GM23248 (cell line): ENCODE measurements around the gene CISH. TPM values are rescaled to one million over a fixed set of nuclear protein-coding genes. Genes with fewer than 3 reads are reported as not detected.
A peak's percentile ranks its signal among the peaks of the same experiment; 100 is the strongest.

Experiments
- DNase-seq: peaks from one replicate; pipeline ENCODE4 v3.0.0-alpha.2; 2015
- H2AFZ ChIP-seq: fragments of 200-600 bp; sonication (generic); 2 replicates; pipeline ENCODE4 v1.6.1; 2016; ENCODE audit warnings: antibody characterized with exemption
- H3F3A ChIP-seq: fragments of 200-600 bp; sonication (generic); 2 replicates; pipeline ENCODE4 v1.6.1; 2016; ENCODE audit warnings: mild to moderate bottlenecking, antibody characterized with exemption, mixed run types; ENCODE audit not compliant: insufficient read depth
- H3K27ac ChIP-seq: fragments of 200-600 bp; sonication (generic); 2 replicates; pipeline ENCODE4 v1.5.1; 2016; ENCODE audit warnings: mild to moderate bottlenecking
- H3K27me3 ChIP-seq: fragments of 200-600 bp; sonication (generic); replicated peaks from 2 replicates; pipeline ENCODE4 v1.6.1; 2016; ENCODE audit warnings: mild to moderate bottlenecking; ENCODE audit not compliant: insufficient read depth
- H3K36me3 ChIP-seq: fragments of 200-600 bp; sonication (generic); 2 replicates; pipeline ENCODE4 v1.6.1; 2016; ENCODE audit warnings: low read depth, mild to moderate bottlenecking
- H3K4me1 ChIP-seq: fragments of 200-600 bp; sonication (generic); 2 replicates; pipeline ENCODE4 v1.6.1; 2016; ENCODE audit warnings: mild to moderate bottlenecking; ENCODE audit not compliant: insufficient read depth
- H3K4me2 ChIP-seq: fragments of 200-600 bp; sonication (generic); one replicate; pipeline ENCODE4 v1.6.1; 2016; ENCODE audit warnings: mild to moderate bottlenecking; ENCODE audit not compliant: unreplicated experiment
- H3K4me3 ChIP-seq: fragments of 200-600 bp; sonication (generic); 2 replicates; pipeline ENCODE4 v1.5.1; 2016; ENCODE audit warnings: mild to moderate bottlenecking
- H3K79me2 ChIP-seq: fragments of 200-600 bp; sonication (generic); 2 replicates; pipeline ENCODE4 v1.6.1; 2016; ENCODE audit warnings: mild to moderate bottlenecking; ENCODE audit not compliant: insufficient read depth
- H3K9ac ChIP-seq: fragments of 200-600 bp; sonication (generic); 2 replicates; pipeline ENCODE4 v1.6.1; 2016; ENCODE audit warnings: mild to moderate bottlenecking
- H3K9me2 ChIP-seq: fragments of 200-600 bp; sonication (generic); 2 replicates; pipeline ENCODE4 v1.6.1; 2016; ENCODE audit warnings: mixed run types, mild to moderate bottlenecking, moderate library complexity; ENCODE audit not compliant: insufficient read depth
- H3K9me3 ChIP-seq: fragments of 200-600 bp; sonication (generic); one replicate; pipeline ENCODE4 v1.6.1; 2017; ENCODE audit warnings: low read depth
- H4K20me1 ChIP-seq: fragments of 200-600 bp; sonication (generic); 2 replicates; pipeline ENCODE4 v1.6.0; 2016; ENCODE audit not compliant: insufficient read depth
- EZH2 ChIP-seq: fragments of 200-600 bp; sonication (generic); IDR thresholded peaks from 2 replicates; pipeline ENCODE4 v1.6.1; 2018; ENCODE audit warnings: antibody characterized with exemption, mild to moderate bottlenecking; ENCODE audit not compliant: insufficient read depth, poor library complexity, severe bottlenecking
- EZH2phosphoT487 ChIP-seq: fragments of 200-600 bp; sonication (generic); IDR thresholded peaks from 2 replicates; pipeline ENCODE4 v1.6.1; 2018; ENCODE audit warnings: antibody characterized with exemption, moderate library complexity, mild to moderate bottlenecking, low read depth; ENCODE audit not compliant: insufficient read depth
- WGBS, 2 experiments: methylation state at CpG; one replicate each; pipeline ENCODE4 v1.1.6; 2015 to 2017; ENCODE audit warnings: low lambda C conversion rate in 2 of 2, low coverage in 1 of 2; ENCODE audit errors: missing lambda C conversion rate in 2 of 2; 5-methylcytosine and 5-hydroxymethylcytosine counted together
- in situ Hi-C: fragments of 300-500 bp; cut with MboI; formaldehyde crosslinking; loops from 2 replicates; pipeline ENCODE4 v1.15.0; 2020
- polyA plus RNA-seq: library from polyadenylated mRNA; unstranded; fragments of >200 nt; fragmentation: Nextera tagmentation; extraction: Ambion mirVana; gene quantifications from 2 replicates; pipeline ENCODE4 v1.2.1, GENCODE V29; 2016
- total RNA-seq: library from RNA; depleted of rRNA; stranded (reverse); fragments of >200 nt; shearing (Covaris generic); gene quantifications from 2 replicates; pipeline ENCODE4 v1.2.3, GENCODE V29; 2014

Gene CISH
- total and polyA plus RNA-seq, 2 experiments from 2014 or later = 1.1 to 1.6 TPM

- Histone ChIP-seq H3K79me2 (peaks cover 54% of the 10 kb centered on the region), H3F3A (peaks cover 13% of the 10 kb centered on the region), H3K4me1 (peaks cover 34% of the 10 kb centered on the region), H3K4me2 (no peak overlapping the region), H3K27me3 (no peaks in the 10 kb centered on the region), H3K9me3 (no peaks in the 10 kb centered on the region), H4K20me1 (no peaks in the 10 kb centered on the region), H3K9me2 (no peaks in the 10 kb centered on the region), H2AFZ (no peak overlapping the region), H3K9ac (no peak overlapping the region), H3K27ac (no peak overlapping the region), H3K4me3 (no peak overlapping the region), H3K36me3 (no peaks in the 10 kb centered on the region)
- no peak for TF ChIP-seq EZH2phosphoT487
- no peak for TF ChIP-seq EZH2
- WGBS, 2 experiments = 94 to 97% methylated on average over 4 of the region's 4 CpGs
- in situ Hi-C loops = no loop called here
- DNase-seq = no peak
These were observed 25.4 kb upstream of the CISH start for GRCh38 chr3:50637011-50637410.

- H3K27ac ChIP-seq = no peak overlapping the region
- peaks cover 70% of the 10 kb centered on the region for H3K79me2 ChIP-seq
- peaks cover 18% of the 10 kb centered on the region for H3F3A ChIP-seq
- H3K4me3 ChIP-seq = no peak overlapping the region
- no peaks in the 10 kb centered on the region for H3K36me3 ChIP-seq
- no peak overlapping the region for H2AFZ ChIP-seq
- no peak overlapping the region for H3K4me2 ChIP-seq
- H3K4me1 ChIP-seq = peaks cover 47% of the 10 kb centered on the region
- H3K9ac ChIP-seq = no peak overlapping the region
- in situ Hi-C loops = no loop called here
- no peaks in the 10 kb centered on the region for H3K9me3 ChIP-seq
- H4K20me1 ChIP-seq = no peaks in the 10 kb centered on the region
- H3K27me3 ChIP-seq = no peaks in the 10 kb centered on the region
- DNase-seq = no peak
- TF ChIP-seq EZH2phosphoT487 = no peak
- TF ChIP-seq EZH2 = no peak
- no peaks in the 10 kb centered on the region for H3K9me2 ChIP-seq
These were observed 23.5 kb upstream of the CISH start for GRCh38 chr3:50635066-50635465.

- H3K27me3 ChIP-seq = no peaks in the 10 kb centered on the region
- H3K27ac ChIP-seq = no peak overlapping the region
- H3F3A ChIP-seq = peaks cover 13% of the 10 kb centered on the region
- H2AFZ ChIP-seq = no peak overlapping the region
- no peak overlapping the region for H3K4me2 ChIP-seq
- 50 to 61% methylated on average over 3 to 5 of the region's 5 CpGs for WGBS, 2 experiments
- H3K9me3 ChIP-seq = no peaks in the 10 kb centered on the region
- in situ Hi-C loops = no loop called here
- peaks cover 80% of the 10 kb centered on the region for H3K79me2 ChIP-seq
- H4K20me1 ChIP-seq = no peaks in the 10 kb centered on the region
- TF ChIP-seq EZH2phosphoT487 (no peak), EZH2 (no peak)
- no peak for DNase-seq
- no peak overlapping the region for H3K9ac ChIP-seq
- no peaks in the 10 kb centered on the region for H3K36me3 ChIP-seq
- H3K4me3 ChIP-seq = no peak overlapping the region
- peaks cover 36% of the 10 kb centered on the region for H3K4me1 ChIP-seq
- no peaks in the 10 kb centered on the region for H3K9me2 ChIP-seq
These were observed 21.7 kb upstream of the CISH start for GRCh38 chr3:50633230-50633790.

- Histone ChIP-seq H4K20me1 (no peaks in the 10 kb centered on the region), H3K27ac (no peak overlapping the region), H3K9me3 (no peaks in the 10 kb centered on the region), H3K9ac (0 out of 2 replicates have a peak overlapping the region, but pooled peaks have one; percentile 17), H2AFZ (no peak overlapping the region), H3K9me2 (no peaks in the 10 kb centered on the region), H3K27me3 (no peaks in the 10 kb centered on the region), H3F3A (peaks cover 21% of the 10 kb centered on the region), H3K4me3 (no peak overlapping the region), H3K4me1 (peaks cover 37% of the 10 kb centered on the region), H3K79me2 (peaks cover 77% of the 10 kb centered on the region), H3K4me2 (peak overlapping the region; percentile 44), H3K36me3 (no peaks in the 10 kb centered on the region)
- DNase-seq = no peak
- WGBS, 2 experiments = 63 to 64% methylated on average over 5 of the region's 5 CpGs
- in situ Hi-C loops = no loop called here
- TF ChIP-seq EZH2phosphoT487 = no peak
- TF ChIP-seq EZH2 = no peak
These were observed 20.9 kb upstream of the CISH start for GRCh38 chr3:50632450-50632849.

GRCh38 chr3:50630877-50631276, 19.3 kb upstream of the CISH start:
- TF ChIP-seq EZH2 (no peak), EZH2phosphoT487 (no peak)
- no peak overlapping the region for H3K4me2 ChIP-seq
- WGBS, 2 experiments = 70 to 71% methylated on average over 7 of the region's 7 CpGs
- H3K4me3 ChIP-seq = no peak overlapping the region
- no peaks in the 10 kb centered on the region for H3K36me3 ChIP-seq
- peaks cover 47% of the 10 kb centered on the region for H3K4me1 ChIP-seq
- DNase-seq = no peak
- no peaks in the 10 kb centered on the region for H4K20me1 ChIP-seq
- in situ Hi-C loops = no loop called here
- no peak overlapping the region for H2AFZ ChIP-seq
- H3F3A ChIP-seq = peaks cover 26% of the 10 kb centered on the region
- H3K9me3 ChIP-seq = no peaks in the 10 kb centered on the region
- H3K9ac ChIP-seq = no peak overlapping the region
- no peaks in the 10 kb centered on the region for H3K27me3 ChIP-seq
- no peak overlapping the region for H3K27ac ChIP-seq
- no peaks in the 10 kb centered on the region for H3K9me2 ChIP-seq
- H3K79me2 ChIP-seq = peaks cover 74% of the 10 kb centered on the region
